Measurements from ENCODE around the gene MRPL23.

The MRPL23 gene

GRCh38 chr11:1990872-1991578 lies 43.9 kb downstream of the MRPL23 start:
- TF ChIP-seq POLR2AphosphoS5 (IDR thresholded peaks at IDR 0.05; ENCODE audit: low read depth, low read length) (no peak), FOXP2 (optimal IDR thresholded peaks at IDR 0.05; ENCODE audit: borderline replicate concordance, extremely low read depth, extremely low read length, insufficient read depth) (no peak), TAF1 (IDR thresholded peaks at IDR 0.05; ENCODE audit: borderline replicate concordance, insufficient read depth, low read length) (no peak), REST (IDR thresholded peaks at IDR 0.05; ENCODE audit: insufficient read depth in 1 of 2, low read depth in 2 of 2, low read length in 2 of 2) (no peak), SIN3A (IDR thresholded peaks at IDR 0.05; ENCODE audit: borderline replicate concordance, insufficient read depth, low read length) (no peak)

- TF ChIP-seq TAF1 (IDR thresholded peaks at IDR 0.05; ENCODE audit: borderline replicate concordance, insufficient read depth, low read length) (no peak), SIN3A (IDR thresholded peaks at IDR 0.05; ENCODE audit: borderline replicate concordance, insufficient read depth, low read length) (no peak), REST (IDR thresholded peaks at IDR 0.05; ENCODE audit: insufficient read depth in 1 of 2, low read depth in 2 of 2, low read length in 2 of 2) (no peak)
Measured at GRCh38 chr11:1992111-1992510, 45.0 kb downstream of the MRPL23 start.

- TF ChIP-seq REST (IDR thresholded peaks at IDR 0.05; ENCODE audit: insufficient read depth in 1 of 2, low read depth in 2 of 2, low read length in 2 of 2) (no peak), POLR2AphosphoS5 (IDR thresholded peaks at IDR 0.05; ENCODE audit: low read depth, low read length) (no peak), FOXP2 (optimal IDR thresholded peaks at IDR 0.05; ENCODE audit: borderline replicate concordance, extremely low read depth, extremely low read length, insufficient read depth) (no peak), SIN3A (IDR thresholded peaks at IDR 0.05; ENCODE audit: borderline replicate concordance, insufficient read depth, low read length) (no peak), TAF1 (IDR thresholded peaks at IDR 0.05; ENCODE audit: borderline replicate concordance, insufficient read depth, low read length) (no peak)
Measured at GRCh38 chr11:1994121-1994520, 47.0 kb downstream of the MRPL23 start.

DNA sequence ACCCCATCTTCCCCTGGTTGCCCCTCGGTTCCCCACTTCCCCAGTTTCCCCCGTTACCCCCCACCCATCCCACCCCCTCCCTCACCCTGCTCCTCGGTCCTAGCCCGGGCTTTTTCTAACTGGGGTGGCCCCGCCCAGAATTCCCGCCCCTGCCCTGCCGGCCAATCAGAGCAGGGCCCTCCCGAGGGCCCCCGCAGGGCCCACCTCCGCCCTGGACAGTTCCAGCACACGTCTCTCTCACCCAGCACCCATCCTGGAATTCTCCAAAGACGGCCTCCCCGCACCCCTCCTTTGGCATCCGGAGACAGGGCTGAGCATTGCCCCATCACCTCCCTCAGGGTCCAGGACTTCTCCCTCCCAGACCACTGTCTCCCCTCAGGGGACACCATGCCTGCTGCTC lies 50.6 kb downstream of the MRPL23 start, which contains the start of gene H19:
H19 (minus strand) TSS at position 88 of the 400 bp plus-strand sequence.
- no peak for TF ChIP-seq REST (IDR thresholded peaks at IDR 0.05; ENCODE audit: insufficient read depth in 1 of 2, low read depth in 2 of 2, low read length in 2 of 2)

- TF ChIP-seq SIN3A (IDR thresholded peaks at IDR 0.05; ENCODE audit: borderline replicate concordance, insufficient read depth, low read length): no peak
- no peak for TF ChIP-seq TAF1 (IDR thresholded peaks at IDR 0.05; ENCODE audit: borderline replicate concordance, insufficient read depth, low read length)
- no peak for TF ChIP-seq REST (IDR thresholded peaks at IDR 0.05; ENCODE audit: insufficient read depth in 1 of 2, low read depth in 2 of 2, low read length in 2 of 2)
- TF ChIP-seq POLR2AphosphoS5 (IDR thresholded peaks at IDR 0.05; ENCODE audit: low read depth, low read length): no peak
- TF ChIP-seq FOXP2 (optimal IDR thresholded peaks at IDR 0.05; ENCODE audit: borderline replicate concordance, extremely low read depth, extremely low read length, insufficient read depth): no peak
Measured at GRCh38 chr11:1998290-1998689, 51.2 kb downstream of the MRPL23 start.
